GM06990 (cell line): ENCODE measurements around the gene MAP4.

Source experiments
- DNase-seq: peaks from one replicate; pipeline ENCODE4 v3.0.0-alpha.2; 2011; ENCODE audit not compliant: insufficient read length; ENCODE audit errors: extremely low read depth
- H3K27me3 ChIP-seq: replicated peaks from 2 replicates; pipeline ENCODE4 v1.6.0; 2011; ENCODE audit warnings: low read length; ENCODE audit not compliant: control insufficient read depth, insufficient read depth
- H3K36me3 ChIP-seq: 2 replicates; pipeline ENCODE4 v1.5.1; 2011; ENCODE audit warnings: low read length; ENCODE audit not compliant: control insufficient read depth, insufficient read depth
- H3K4me3 ChIP-seq: replicated peaks from 2 replicates; pipeline ENCODE4 v1.5.1; 2011; ENCODE audit warnings: low read depth, mild to moderate bottlenecking, control low read depth, low read length
- CTCF ChIP-seq: IDR thresholded peaks from 2 replicates; pipeline ENCODE4 v1.5.1; 2011; ENCODE audit warnings: low read length, control low read depth, mild to moderate bottlenecking, inconsistent platforms; ENCODE audit not compliant: insufficient read depth, poor library complexity, severe bottlenecking

MAP4 gene

GRCh38 chr3:48023377-48023776, 7.2 kb upstream of the MAP4 start:
- DNase-seq, result no peak
- Histone ChIP-seq H3K27me3 (no peaks in the 10 kb centered on the region), H3K36me3 (no peaks in the 10 kb centered on the region; the same call in none of the 2 replicates), H3K4me3 (no peak overlapping the region)
- no peak for TF ChIP-seq CTCF

- no peak for TF ChIP-seq CTCF
- Histone ChIP-seq H3K36me3 (no peaks in the 10 kb centered on the region; the same call in none of the 2 replicates), H3K27me3 (no peaks in the 10 kb centered on the region), H3K4me3 (no peak overlapping the region)
- no peak for DNase-seq
Observed at GRCh38 chr3:48022178-48022577, 6.0 kb upstream of the MAP4 start.

GRCh38 chr3:48018841-48019240, 2.6 kb upstream of the MAP4 start:
- no peak for DNase-seq
- Histone ChIP-seq H3K36me3 (no peaks in the 10 kb centered on the region; the same call in none of the 2 replicates), H3K27me3 (no peaks in the 10 kb centered on the region), H3K4me3 (no peak overlapping the region)
- no peak for TF ChIP-seq CTCF

GRCh38 chr3:48015431-48016180, 610 bp downstream of the MAP4 start:
- Histone ChIP-seq H3K27me3 (no peaks in the 10 kb centered on the region), H3K36me3 (no peaks in the 10 kb centered on the region; the same call in 1 of the 2 replicates), H3K4me3 (no peak overlapping the region)
- no peak for TF ChIP-seq CTCF
- DNase-seq, result no peak

GRCh38 chr3:48014358-48014757, 1.9 kb downstream of the MAP4 start:
- Histone ChIP-seq H3K27me3 (no peaks in the 10 kb centered on the region), H3K36me3 (no peaks in the 10 kb centered on the region; the same call in 1 of the 2 replicates), H3K4me3 (no peak overlapping the region)
- no peak for TF ChIP-seq CTCF
- DNase-seq, result no peak
